NCI-H1417 treated with DMSO at 0.1 percent for 48 hours (cell line): Measurements from ENCODE around the gene CLASP1.
"Not testable (repeated sequence)": the region's sequence is repeated elsewhere in the genome, so short reads cannot be mapped to it uniquely, and the experiment has no call there.

Experiments
- DNase-seq: peaks from one replicate; lab custom pipeline; 2025; lab: John Stamatoyannopoulos, UW

Gene CLASP1

GRCh38 chr2:121349721-121350401 is 299.4 kb downstream of the CLASP1 start:
- no peak for DNase-seq

GRCh38 chr2:121348128-121348740 is 301.0 kb downstream of the CLASP1 start:
- no peak for DNase-seq

GRCh38 chr2:121346859-121347258 is 302.4 kb downstream of the CLASP1 start:
- no peak for DNase-seq

- DNase-seq: no peak
These were observed 302.9 kb downstream of the CLASP1 start for GRCh38 chr2:121346407-121346806.

GRCh38 chr2:121345887-121346286 is 303.4 kb downstream of the CLASP1 start:
- no peak for DNase-seq

- DNase-seq: no peak
These were observed 304.2 kb downstream of the CLASP1 start for GRCh38 chr2:121345101-121345500.

- not testable (repeated sequence) for DNase-seq
These were observed 305.3 kb downstream of the CLASP1 start for GRCh38 chr2:121343828-121344399.

- no peak for DNase-seq
These were observed 306.1 kb downstream of the CLASP1 start for GRCh38 chr2:121343191-121343590.

GRCh38 chr2:121342751-121343150 is 306.5 kb downstream of the CLASP1 start:
- no peak for DNase-seq

GRCh38 chr2:121340926-121341325 is 308.3 kb downstream of the CLASP1 start:
- DNase-seq: no peak

- no peak for DNase-seq
These were observed 311.0 kb downstream of the CLASP1 start for GRCh38 chr2:121338281-121338680.

- no peak for DNase-seq
These were observed 312.6 kb downstream of the CLASP1 start for GRCh38 chr2:121336528-121337294.

- peak; percentile 75 for DNase-seq
These were observed 313.7 kb downstream of the CLASP1 start for GRCh38 chr2:121335294-121336290.

GRCh38 chr2:121334581-121335293 is 314.5 kb downstream of the CLASP1 start:
- no peak for DNase-seq

- DNase-seq: no peak
These were observed 315.3 kb downstream of the CLASP1 start for GRCh38 chr2:121333834-121334558.

GRCh38 chr2:121333231-121333630 is 316.0 kb downstream of the CLASP1 start:
- DNase-seq: no peak

GRCh38 chr2:121331324-121331723 is 317.9 kb downstream of the CLASP1 start:
- not testable (repeated sequence) for DNase-seq

- no peak for DNase-seq
These were observed 318.3 kb downstream of the CLASP1 start for GRCh38 chr2:121330921-121331320.

- DNase-seq: no peak
These were observed 319.5 kb downstream of the CLASP1 start for GRCh38 chr2:121329786-121330185.

- no peak for DNase-seq
These were observed 322.6 kb downstream of the CLASP1 start for GRCh38 chr2:121326628-121327027.
